H9 (cell line): ENCODE results near the gene TMEM270. TPM values are rescaled to one million over a fixed set of nuclear protein-coding genes. Genes with fewer than 3 reads are reported as not detected.

ENCODE experiments used
- DNase-seq: peaks from one replicate; pipeline ENCODE4 v3.0.0-alpha.2; 2017
- H2AFZ ChIP-seq: one replicate; pipeline ENCODE4 v1.6.1; 2013; ENCODE audit warnings: mild to moderate bottlenecking, low read length, control low read depth, moderate library complexity
- H2AK5ac ChIP-seq: 2 replicates; pipeline ENCODE4 v1.6.1; 2013; ENCODE audit warnings: low read length, control low read depth, mixed read lengths; ENCODE audit not compliant: insufficient read length
- H2BK120ac ChIP-seq: one replicate; pipeline ENCODE4 v1.6.1; 2013; ENCODE audit warnings: low read depth, mild to moderate bottlenecking, low read length, control low read depth, inconsistent platforms; ENCODE audit not compliant: poor library complexity, severe bottlenecking
- H2BK12ac ChIP-seq: 2 replicates; pipeline ENCODE4 v1.6.1; 2013; ENCODE audit warnings: low read length, control low read depth, mixed read lengths, low read depth; ENCODE audit not compliant: insufficient read length
- H2BK15ac ChIP-seq: 2 replicates; pipeline ENCODE4 v1.6.1; 2013; ENCODE audit warnings: low read depth, low read length, control low read depth
- H2BK20ac ChIP-seq: one replicate; pipeline ENCODE4 v1.6.1; 2013; ENCODE audit warnings: low read depth, mild to moderate bottlenecking, low read length, control low read depth, inconsistent platforms; ENCODE audit not compliant: poor library complexity, severe bottlenecking
- H2BK5ac ChIP-seq: 2 replicates; pipeline ENCODE4 v1.6.1; 2013; ENCODE audit warnings: low read length, control low read depth, mixed read lengths; ENCODE audit not compliant: insufficient read length
- H3K14ac ChIP-seq: 2 replicates; pipeline ENCODE4 v1.6.1; 2013; ENCODE audit warnings: low read length, control low read depth; ENCODE audit not compliant: insufficient read depth
- H3K18ac ChIP-seq: 2 replicates; pipeline ENCODE4 v1.6.1; 2013; ENCODE audit warnings: low read depth, mild to moderate bottlenecking, mixed read lengths, low read length, control low read depth; ENCODE audit not compliant: insufficient read length
- H3K23ac ChIP-seq: 2 replicates; pipeline ENCODE4 v1.6.1; 2013; ENCODE audit warnings: low read length, control low read depth, mixed read lengths, low read depth; ENCODE audit not compliant: insufficient read length
- H3K23me2 ChIP-seq: 2 replicates; pipeline ENCODE4 v1.6.1; 2013; ENCODE audit warnings: low read depth, mild to moderate bottlenecking, mixed read lengths, low read length, control low read depth; ENCODE audit not compliant: insufficient read length, poor library complexity, severe bottlenecking
- H3K27ac ChIP-seq: 2 replicates; pipeline ENCODE4 v1.5.1; 2013; ENCODE audit warnings: low read length, control low read depth, mixed read lengths, low read depth; ENCODE audit not compliant: insufficient read length
- H3K27me3 ChIP-seq: 2 replicates; pipeline ENCODE4 v1.6.1; 2013; ENCODE audit warnings: low read length, control low read depth, inconsistent platforms; ENCODE audit not compliant: insufficient read depth
- H3K4ac ChIP-seq: 2 replicates; pipeline ENCODE4 v1.6.1; 2013; ENCODE audit warnings: low read depth, mild to moderate bottlenecking, control low read depth, inconsistent platforms, low read length, moderate library complexity
- H3K4me1 ChIP-seq: 2 replicates; pipeline ENCODE4 v1.6.1; 2013; ENCODE audit warnings: low read length, control low read depth, inconsistent platforms; ENCODE audit not compliant: insufficient read depth
- H3K4me2 ChIP-seq: 2 replicates; pipeline ENCODE4 v1.6.1; 2013; ENCODE audit warnings: low read length, control low read depth, mixed read lengths; ENCODE audit not compliant: insufficient read length, insufficient read depth
- H3K56ac ChIP-seq: 2 replicates; pipeline ENCODE4 v1.6.1; 2013; ENCODE audit warnings: low read depth, mild to moderate bottlenecking, mixed read lengths, low read length, control low read depth; ENCODE audit not compliant: insufficient read length
- H3K79me1 ChIP-seq: 2 replicates; pipeline ENCODE4 v1.6.1; 2013; ENCODE audit warnings: low read depth, mild to moderate bottlenecking, moderate library complexity, low read length, control low read depth, inconsistent platforms; ENCODE audit not compliant: insufficient read depth, poor library complexity, severe bottlenecking
- H3K79me2 ChIP-seq: 2 replicates; pipeline ENCODE4 v1.6.1; 2013; ENCODE audit warnings: low read length, control low read depth, inconsistent platforms; ENCODE audit not compliant: insufficient read depth
- H3K9ac ChIP-seq: 2 replicates; pipeline ENCODE4 v1.6.1; 2013; ENCODE audit warnings: low read length, control low read depth, mixed read lengths; ENCODE audit not compliant: insufficient read length; ENCODE audit errors: extremely low read depth
- H3K9me3 ChIP-seq: one replicate; pipeline ENCODE4 v1.6.1; 2013; ENCODE audit warnings: low read depth, low read length, inconsistent platforms; ENCODE audit not compliant: control insufficient read depth
- H3T11ph ChIP-seq: one replicate; pipeline ENCODE4 v1.6.1; 2013; ENCODE audit warnings: mild to moderate bottlenecking, low read length, control low read depth, inconsistent platforms
- H4K20me1 ChIP-seq: one replicate; pipeline ENCODE4 v1.6.1; 2013; ENCODE audit not compliant: control insufficient read depth, insufficient read length, insufficient read depth
- H4K5ac ChIP-seq: 2 replicates; pipeline ENCODE4 v1.6.1; 2013; ENCODE audit warnings: low read depth, mild to moderate bottlenecking, mixed read lengths, low read length, control low read depth; ENCODE audit not compliant: insufficient read length
- H4K8ac ChIP-seq: replicated peaks from 2 replicates; pipeline ENCODE4 v1.6.1; 2013; ENCODE audit warnings: low read length, control low read depth, mixed read lengths, low read depth; ENCODE audit not compliant: insufficient read length
- H4K91ac ChIP-seq: 2 replicates; pipeline ENCODE4 v1.6.1; 2013; ENCODE audit warnings: low read depth, mild to moderate bottlenecking, moderate library complexity, mixed read lengths, low read length, control low read depth; ENCODE audit not compliant: insufficient read length
- H3K27ac Mint-ChIP-seq, 3 experiments: 2 replicates in 2 of 3; 3 replicates in 1 of 3; pipeline ENCODE4 v1.8.0; 2020 to 2021; ENCODE audit warnings: mixed read lengths in 3 of 3, mild to moderate bottlenecking in 1 of 3, moderate library complexity in 1 of 3
- H3K27me3 Mint-ChIP-seq: 2 replicates; pipeline ENCODE4 v1.8.0; 2021; ENCODE audit warnings: low read depth, mild to moderate bottlenecking, moderate library complexity, mixed read lengths
- H3K36me3 Mint-ChIP-seq, 3 experiments: 2 replicates in 2 of 3; 3 replicates in 1 of 3; pipeline ENCODE4 v1.8.0; 2020 to 2021; ENCODE audit warnings: low read depth in 3 of 3, mixed read lengths in 3 of 3; ENCODE audit not compliant: insufficient read depth in 1 of 3
- H3K4me1 Mint-ChIP-seq, 2 experiments: 2 replicates each; pipeline ENCODE4 v1.8.0; 2020; ENCODE audit warnings: mixed read lengths in 2 of 2
- H3K4me3 Mint-ChIP-seq, 2 experiments: 2 replicates in 1 of 2; 3 replicates in 1 of 2; pipeline ENCODE4 v1.8.0; 2020 to 2021; ENCODE audit warnings: mild to moderate bottlenecking in 2 of 2, mixed read lengths in 2 of 2, moderate library complexity in 1 of 2
- H3K9me3 Mint-ChIP-seq, 2 experiments: 2 replicates in 1 of 2; 3 replicates in 1 of 2; pipeline ENCODE4 v1.8.0; 2020; ENCODE audit warnings: mild to moderate bottlenecking in 2 of 2, mixed read lengths in 2 of 2, moderate library complexity in 1 of 2
- WGBS: extraction: QIAGEN DNeasy Blood & Tissue Kit; methylation state at CpG from one replicate; pipeline ENCODE4 v1.1.7; 2013; ENCODE audit warnings: missing lambda C conversion rate, low lambda C conversion rate, mixed read lengths; ENCODE audit not compliant: insufficient read length; ENCODE audit errors: extremely low coverage; 5-methylcytosine and 5-hydroxymethylcytosine counted together
- total RNA-seq: library from RNA; stranded (reverse); gene quantifications from 2 replicates; pipeline ENCODE4 v1.2.1, GENCODE V29; 2021
- TF ChIP-seq, protein P1 (sequence below): fragments of 200-600 bp; sonication (generic); conservative IDR thresholded peaks from 3 replicates; pipeline ENCODE4 v1.8.0; 2021; ENCODE audit warnings: antibody characterized with exemption, mild to moderate bottlenecking

The TMEM270 gene
- total RNA-seq, 1 experiment from 2014 or later, result not detected

DNA sequence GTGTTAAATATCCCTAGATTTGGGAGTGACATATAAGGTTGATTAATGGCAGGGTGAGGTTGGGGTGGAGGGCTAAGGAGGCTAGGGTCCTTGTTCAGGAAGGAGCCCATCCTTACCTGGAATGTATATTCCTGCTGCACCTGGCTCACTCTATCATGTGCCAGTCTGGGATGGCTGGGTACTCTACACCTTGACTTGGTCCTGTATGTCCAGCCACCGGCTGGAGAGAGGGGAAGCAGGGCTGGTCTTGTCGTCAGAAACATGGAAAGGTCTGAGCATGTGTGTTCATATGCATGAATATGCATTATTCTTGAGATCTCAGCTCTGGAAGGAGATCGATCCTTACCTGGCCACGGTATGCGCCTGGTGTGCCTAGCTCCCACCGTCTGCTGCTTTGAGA, 33.2 kb downstream of the TMEM270 start:
- Mint-ChIP-seq H3K9me3 (peaks cover 14 to 21% of the 10 kb centered on the region in 2 experiments; a peak in 4 of 5 replicates), H3K36me3 (peaks cover 4 to 17% (median 7%) of the 10 kb centered on the region in 3 experiments; a peak in 5 of 7 replicates), H3K27me3 (no peaks in the 10 kb centered on the region; the same call in 1 of the 2 replicates), H3K27ac (no peak overlapping the region), H3K4me3 (no peak overlapping the region), H3K4me1 (peaks cover 0 to 8% of the 10 kb centered on the region in 2 experiments; a peak in 2 of 4 replicates)
- DNase-seq, result no peak
- no peak overlapping the region for H3K4me2 ChIP-seq
- no peak overlapping the region for H3T11ph ChIP-seq
- no peak overlapping the region for H3K56ac ChIP-seq
- no peak overlapping the region for H2AFZ ChIP-seq
- H3K18ac ChIP-seq, result no peak overlapping the region
- no peak overlapping the region for H3K14ac ChIP-seq
- H2BK20ac ChIP-seq, result no peak overlapping the region
- H4K5ac ChIP-seq, result no peak overlapping the region
- no peaks in the 10 kb centered on the region for H4K20me1 ChIP-seq
- no peaks in the 10 kb centered on the region for H3K9me3 ChIP-seq
- H3K4ac ChIP-seq, result no peak overlapping the region
- TF ChIP-seq, protein P1, sequence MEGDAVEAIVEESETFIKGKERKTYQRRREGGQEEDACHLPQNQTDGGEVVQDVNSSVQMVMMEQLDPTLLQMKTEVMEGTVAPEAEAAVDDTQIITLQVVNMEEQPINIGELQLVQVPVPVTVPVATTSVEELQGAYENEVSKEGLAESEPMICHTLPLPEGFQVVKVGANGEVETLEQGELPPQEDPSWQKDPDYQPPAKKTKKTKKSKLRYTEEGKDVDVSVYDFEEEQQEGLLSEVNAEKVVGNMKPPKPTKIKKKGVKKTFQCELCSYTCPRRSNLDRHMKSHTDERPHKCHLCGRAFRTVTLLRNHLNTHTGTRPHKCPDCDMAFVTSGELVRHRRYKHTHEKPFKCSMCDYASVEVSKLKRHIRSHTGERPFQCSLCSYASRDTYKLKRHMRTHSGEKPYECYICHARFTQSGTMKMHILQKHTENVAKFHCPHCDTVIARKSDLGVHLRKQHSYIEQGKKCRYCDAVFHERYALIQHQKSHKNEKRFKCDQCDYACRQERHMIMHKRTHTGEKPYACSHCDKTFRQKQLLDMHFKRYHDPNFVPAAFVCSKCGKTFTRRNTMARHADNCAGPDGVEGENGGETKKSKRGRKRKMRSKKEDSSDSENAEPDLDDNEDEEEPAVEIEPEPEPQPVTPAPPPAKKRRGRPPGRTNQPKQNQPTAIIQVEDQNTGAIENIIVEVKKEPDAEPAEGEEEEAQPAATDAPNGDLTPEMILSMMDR, result no peak
- WGBS, result no CpG with 5 or more reads among the region's 6 CpGs
- no peaks in the 10 kb centered on the region for H3K79me1 ChIP-seq
- no peak overlapping the region for H3K23ac ChIP-seq
- H3K9ac ChIP-seq, result no peak overlapping the region
- no peak overlapping the region for H4K8ac ChIP-seq
- H2AK5ac ChIP-seq, result no peak overlapping the region
- no peak overlapping the region for H2BK15ac ChIP-seq
- no peaks in the 10 kb centered on the region for H3K23me2 ChIP-seq
- no peak overlapping the region for H2BK120ac ChIP-seq
- no peak overlapping the region for H2BK12ac ChIP-seq
- H4K91ac ChIP-seq, result no peak overlapping the region
- no peaks in the 10 kb centered on the region; the same call in 1 of the 2 replicates for H3K27me3 ChIP-seq
- no peak overlapping the region for H3K27ac ChIP-seq
- H2BK5ac ChIP-seq, result no peak overlapping the region
- no peaks in the 10 kb centered on the region for H3K4me1 ChIP-seq
- H3K79me2 ChIP-seq, result no peaks in the 10 kb centered on the region
